GM21390 (cell line): Measurements from ENCODE around the gene LPAR1.
"Not testable (repeated sequence)": the region's sequence is repeated elsewhere in the genome, so short reads cannot be mapped to it uniquely, and the experiment has no call there.

Experiments
- ATAC-seq: cut with Tn5 transposase; IDR thresholded peaks from one replicate; pipeline ENCODE4 v1.9.1; 2021; ENCODE audit not compliant: unreplicated experiment

Gene LPAR1

DNA sequence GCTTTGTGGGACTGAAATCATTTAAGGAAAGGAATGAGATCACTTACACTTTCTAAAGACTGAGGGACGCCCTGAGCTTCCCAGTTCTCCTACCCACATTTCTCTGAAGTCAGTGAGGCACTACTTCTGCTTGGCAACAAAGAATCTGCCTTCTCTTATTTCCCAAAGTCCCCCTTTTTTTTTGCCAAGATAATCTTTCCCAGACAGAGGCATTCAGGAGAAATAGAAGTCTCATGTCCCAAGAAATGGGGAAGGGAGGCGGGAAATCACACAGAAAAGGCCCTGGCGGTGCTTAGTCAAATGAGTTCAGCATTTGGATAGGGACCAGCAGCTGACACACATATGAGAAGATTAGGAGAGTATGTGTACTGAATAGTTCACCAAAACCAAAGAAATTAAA, 210.0 kb downstream of the LPAR1 start:
- ATAC-seq = no peak

DNA sequence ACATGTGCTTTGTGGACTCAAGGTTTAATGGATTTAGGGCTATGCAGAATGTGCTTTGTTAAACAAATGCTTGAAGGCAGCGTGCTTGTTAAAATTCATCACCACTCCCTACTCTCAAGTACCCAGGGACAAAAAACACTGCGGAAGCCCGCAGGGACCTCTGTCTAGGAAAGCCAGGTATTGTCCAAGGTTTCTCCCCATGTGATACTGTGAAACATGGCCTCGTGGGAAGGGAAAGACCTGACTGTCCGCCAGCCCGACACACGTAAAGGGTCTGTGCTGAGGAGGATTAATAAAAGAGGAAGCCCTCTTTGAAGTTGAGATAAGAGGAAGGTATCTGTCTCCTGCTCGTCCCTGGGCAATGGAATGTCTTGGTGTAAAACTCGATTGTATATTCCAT, 211.9 kb downstream of the LPAR1 start:
- ATAC-seq = not testable (repeated sequence)

DNA sequence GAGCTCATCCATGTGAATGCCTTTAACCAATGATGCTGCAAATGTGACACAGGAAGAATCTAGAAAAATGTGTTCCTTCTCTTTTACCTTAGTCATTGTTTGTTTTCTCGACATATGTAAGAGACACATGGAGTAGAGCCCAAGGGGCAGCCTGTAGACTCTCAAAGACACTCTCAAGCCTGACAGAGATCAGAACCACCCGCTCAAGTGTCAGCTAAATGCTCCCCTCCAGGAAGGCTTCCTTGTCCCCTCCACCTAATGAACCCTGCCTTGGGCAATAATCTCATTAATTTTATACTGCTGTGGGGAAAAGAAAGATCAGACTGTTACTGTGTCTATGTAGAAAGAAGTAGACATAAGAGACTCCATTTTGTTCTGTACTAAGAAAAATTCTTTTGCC, 212.3 kb downstream of the LPAR1 start:
- no peak for ATAC-seq

DNA sequence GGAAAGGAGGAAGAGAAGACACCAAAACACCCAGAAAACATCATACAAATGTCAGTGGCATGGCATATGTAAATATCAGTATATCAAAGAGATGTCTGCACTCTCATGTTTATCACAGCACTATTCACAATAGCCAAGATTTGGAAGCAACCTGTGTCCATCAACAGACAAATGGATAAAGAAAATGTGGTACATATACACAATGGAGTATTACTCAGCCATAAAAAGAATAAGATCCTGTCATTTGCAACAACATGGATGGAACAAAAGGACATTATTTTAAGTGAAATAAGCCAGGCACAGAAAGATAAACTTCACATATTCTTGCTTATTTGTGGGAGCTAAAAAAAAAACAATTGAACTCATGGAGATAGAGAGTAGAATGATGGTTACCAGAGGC, 213.1 kb downstream of the LPAR1 start:
- ATAC-seq = not testable (repeated sequence)
